ENCODE measurements around the gene SCP2. TPM values are rescaled to one million over a fixed set of nuclear protein-coding genes. Genes with fewer than 3 reads are reported as not detected.

Gene SCP2
- total and polyA plus RNA-seq, 8 donors = 45.7 to 110 (median 70.4) TPM

DNA sequence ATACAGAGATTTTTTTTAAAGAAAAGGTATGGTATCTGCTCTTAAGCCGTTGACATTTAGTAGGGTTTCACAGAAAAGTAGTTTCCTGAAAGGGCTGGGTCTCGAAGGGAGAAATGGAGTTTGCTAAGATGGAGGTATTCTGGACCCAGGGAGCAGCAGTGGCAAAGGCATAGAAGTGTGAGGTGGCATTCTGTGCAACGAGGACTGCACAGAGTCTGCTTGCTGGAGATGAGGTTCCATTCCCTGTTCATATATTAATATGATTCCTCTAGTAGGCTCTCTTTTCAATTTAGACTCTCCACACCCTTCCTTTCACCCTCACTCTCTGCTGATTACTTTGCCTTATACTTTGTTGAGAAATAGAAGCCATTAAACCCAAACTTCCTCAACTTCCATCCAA, 96.5 kb downstream of the SCP2 start:
- TF ChIP-seq, protein P1, sequence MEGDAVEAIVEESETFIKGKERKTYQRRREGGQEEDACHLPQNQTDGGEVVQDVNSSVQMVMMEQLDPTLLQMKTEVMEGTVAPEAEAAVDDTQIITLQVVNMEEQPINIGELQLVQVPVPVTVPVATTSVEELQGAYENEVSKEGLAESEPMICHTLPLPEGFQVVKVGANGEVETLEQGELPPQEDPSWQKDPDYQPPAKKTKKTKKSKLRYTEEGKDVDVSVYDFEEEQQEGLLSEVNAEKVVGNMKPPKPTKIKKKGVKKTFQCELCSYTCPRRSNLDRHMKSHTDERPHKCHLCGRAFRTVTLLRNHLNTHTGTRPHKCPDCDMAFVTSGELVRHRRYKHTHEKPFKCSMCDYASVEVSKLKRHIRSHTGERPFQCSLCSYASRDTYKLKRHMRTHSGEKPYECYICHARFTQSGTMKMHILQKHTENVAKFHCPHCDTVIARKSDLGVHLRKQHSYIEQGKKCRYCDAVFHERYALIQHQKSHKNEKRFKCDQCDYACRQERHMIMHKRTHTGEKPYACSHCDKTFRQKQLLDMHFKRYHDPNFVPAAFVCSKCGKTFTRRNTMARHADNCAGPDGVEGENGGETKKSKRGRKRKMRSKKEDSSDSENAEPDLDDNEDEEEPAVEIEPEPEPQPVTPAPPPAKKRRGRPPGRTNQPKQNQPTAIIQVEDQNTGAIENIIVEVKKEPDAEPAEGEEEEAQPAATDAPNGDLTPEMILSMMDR (IDR thresholded peaks at IDR 0.05) = no peak
- intact Hi-C loops (cut with DNase I) = no loop called here
- ATAC-seq (no peak), FAIRE-seq (no peak), DNase-seq (no peak)
- WGBS, 2 donors = 88 to 89% methylated on average over 3 of the region's 3 CpGs
- Histone ChIP-seq H3K27ac (no peak overlapping the region), H3K27me3 (no peaks in the 10 kb centered on the region), H3K36me3 (no peaks in the 10 kb centered on the region), H3K9me3 (no peaks in the 10 kb centered on the region), H3K4me3 (no peak overlapping the region), H3K4me1 (peaks cover 0 to 5% (median 4%) of the 10 kb centered on the region in 3 donors)

DNA sequence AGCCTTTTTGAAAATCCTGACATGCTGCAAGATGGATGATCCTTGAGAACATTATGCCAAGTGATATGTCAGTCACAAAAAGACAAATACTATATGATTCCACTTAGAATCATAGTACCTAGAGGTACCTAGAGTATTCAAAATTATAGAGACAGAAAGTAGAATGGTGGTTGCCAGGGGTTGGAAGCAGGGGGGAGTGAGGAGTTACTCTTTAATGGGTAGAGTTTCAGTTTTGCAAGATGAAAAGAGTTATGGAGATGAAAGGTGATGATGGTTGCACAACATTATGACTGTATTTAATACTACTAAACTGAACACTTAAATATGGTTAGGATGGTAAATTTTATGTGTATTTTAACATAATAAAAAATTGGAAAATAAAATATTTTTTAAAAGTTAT, 97.0 kb downstream of the SCP2 start:
- TF ChIP-seq, protein P1 (IDR thresholded peaks at IDR 0.05) = no peak
- intact Hi-C loops (cut with DNase I) = no loop called here
- Histone ChIP-seq H3K9me3 (no peaks in the 10 kb centered on the region), H3K27ac (no peak overlapping the region), H3K4me3 (no peak overlapping the region), H3K36me3 (peaks cover 0 to under 1% (median 0%) of the 10 kb centered on the region in 3 donors), H3K4me1 (peaks cover 0 to 5% (median 4%) of the 10 kb centered on the region in 3 donors), H3K27me3 (no peaks in the 10 kb centered on the region)
- ATAC-seq = no peak
- FAIRE-seq = no peak
- DNase-seq = no peak

DNA sequence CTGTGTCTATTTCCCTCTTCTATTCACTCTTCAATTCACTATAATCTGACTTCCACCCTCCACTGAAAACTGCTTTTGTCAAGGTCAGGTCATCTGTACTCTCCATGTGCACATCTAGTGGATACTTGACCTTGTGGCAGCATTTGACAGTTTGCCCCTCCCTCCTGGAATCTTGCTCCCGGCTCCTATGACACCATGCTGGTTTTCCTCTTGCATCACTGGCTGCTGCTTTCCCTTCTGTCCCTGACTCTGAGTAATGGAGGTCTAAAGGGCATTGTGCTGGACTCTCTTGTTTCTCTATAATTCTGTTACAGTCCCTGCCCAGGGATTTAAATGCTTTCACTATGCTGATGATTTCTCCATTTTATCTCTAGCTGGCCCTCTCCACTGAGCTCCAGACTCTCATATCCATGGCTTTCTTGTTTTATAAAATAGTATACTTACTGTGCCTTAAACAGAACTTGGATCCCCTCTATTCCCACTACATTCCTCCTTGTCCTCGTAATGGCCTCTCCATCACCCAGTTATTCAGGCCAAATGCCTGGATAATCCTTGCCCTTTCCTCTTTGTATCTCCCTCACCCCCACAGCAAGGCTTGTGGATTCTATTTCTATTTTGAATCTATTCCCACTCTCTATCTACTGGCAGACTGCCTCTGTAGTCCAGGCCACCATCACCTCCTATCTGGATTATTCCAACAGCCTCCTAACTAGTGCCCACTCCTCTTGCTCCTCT, 98.1 kb downstream of the SCP2 start:
- TF ChIP-seq, protein P1 (IDR thresholded peaks at IDR 0.05) = no peak
- peaks cover 0 to 5% (median 4%) of the 10 kb centered on the region in 3 donors for H3K4me1 ChIP-seq
- intact Hi-C loops (cut with DNase I) = no loop called here
- ATAC-seq (peak; percentile 46 to 86 (median 72)), DNase-seq (peak in 1 of 6 donors; percentile 22), FAIRE-seq (no peak)
- H3K27me3 ChIP-seq = no peaks in the 10 kb centered on the region
- H3K36me3 ChIP-seq = peaks cover 0 to 6% (median 0%) of the 10 kb centered on the region in 3 donors
- peak overlapping the region in 1 of 4 donors; percentile 30 for H3K27ac ChIP-seq
- 52 to 53% methylated on average over 2 of the region's 2 CpGs for WGBS, 2 donors
- no peaks in the 10 kb centered on the region for H3K9me3 ChIP-seq
- no peak overlapping the region for H3K4me3 ChIP-seq

DNA sequence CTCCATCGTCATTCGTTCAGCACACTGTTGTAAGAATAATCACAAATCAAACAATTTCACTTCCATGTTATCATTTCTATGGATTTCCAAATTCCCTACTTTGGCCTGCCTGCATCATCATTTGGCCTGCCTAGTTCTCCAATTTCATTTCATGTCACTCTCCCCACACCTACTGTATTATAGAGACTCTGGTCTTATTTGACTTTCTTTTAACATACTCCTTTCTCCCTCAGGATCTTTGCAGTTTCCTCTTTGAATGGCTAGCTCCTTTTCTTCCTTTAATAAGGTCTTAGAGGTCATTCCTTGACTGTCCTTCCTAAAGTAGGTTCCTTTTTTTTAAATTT, 98.7 kb downstream of the SCP2 start:
- Histone ChIP-seq H3K27ac (peak overlapping the region in 1 of 4 donors; percentile 30), H3K27me3 (no peaks in the 10 kb centered on the region), H3K9me3 (no peaks in the 10 kb centered on the region), H3K4me3 (no peak overlapping the region), H3K4me1 (peaks cover 0 to 5% (median 4%) of the 10 kb centered on the region in 3 donors), H3K36me3 (peaks cover 0 to 6% (median 0%) of the 10 kb centered on the region in 3 donors)
- 68 to 73% methylated on average over 2 of the region's 2 CpGs for WGBS, 2 donors
- TF ChIP-seq, protein P1 (IDR thresholded peaks at IDR 0.05) = no peak
- FAIRE-seq (no peak), DNase-seq (no peak), ATAC-seq (no peak)
- intact Hi-C loops (cut with DNase I) = no loop called here

DNA sequence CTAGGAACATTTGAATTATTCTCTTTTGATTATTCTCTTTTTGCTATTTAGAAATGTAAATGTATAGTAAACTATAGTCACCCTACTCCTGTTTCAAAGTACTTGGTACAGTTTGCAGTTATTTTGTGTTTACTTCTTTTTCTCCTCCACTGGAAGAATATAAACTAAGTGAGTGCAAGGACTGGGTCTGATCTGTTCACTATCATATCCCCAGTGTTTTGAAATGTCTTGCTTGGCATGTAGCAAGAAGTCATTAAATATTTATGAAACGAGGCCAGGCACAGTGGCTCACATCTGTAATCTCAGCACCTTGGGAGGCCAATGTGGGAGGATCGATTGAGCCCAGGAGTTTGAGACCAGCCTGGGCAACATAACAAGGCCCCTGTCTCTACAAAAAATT, 99.2 kb downstream of the SCP2 start:
- DNase-seq (no peak), ATAC-seq (no peak), FAIRE-seq (no peak)
- intact Hi-C loops (cut with DNase I) = no loop called here
- H3K4me1 ChIP-seq = peaks cover 0 to 5% (median 4%) of the 10 kb centered on the region in 3 donors
- no peaks in the 10 kb centered on the region for H3K9me3 ChIP-seq
- no peak overlapping the region for H3K4me3 ChIP-seq
- 67 to 81% methylated on average over 2 of the region's 2 CpGs for WGBS, 2 donors
- no peak overlapping the region for H3K27ac ChIP-seq
- TF ChIP-seq, protein P1 (IDR thresholded peaks at IDR 0.05) = no peak
- H3K27me3 ChIP-seq = no peaks in the 10 kb centered on the region
- peaks cover 0 to 6% (median 0%) of the 10 kb centered on the region in 3 donors for H3K36me3 ChIP-seq

Data from pancreas (tissue), 10 donors.